Ishikawa (cell line): ENCODE measurements around the gene ACSM3.
A peak's percentile ranks its signal among the peaks of the same experiment; 100 is the strongest.

Source experiments
- CEBPB ChIP-seq: IDR thresholded peaks from 2 replicates; pipeline ENCODE4 v1.6.1; 2012
- CREB1 ChIP-seq: IDR thresholded peaks from 2 replicates; pipeline ENCODE4 v1.6.1; 2012; ENCODE audit warnings: low read depth
- EGR1 ChIP-seq: IDR thresholded peaks from 2 replicates; pipeline ENCODE4 v1.6.1; 2012
- EP300 ChIP-seq: IDR thresholded peaks from 2 replicates; pipeline ENCODE4 v1.6.1; 2012; ENCODE audit warnings: borderline replicate concordance
- FOXM1 ChIP-seq: IDR thresholded peaks from 2 replicates; pipeline ENCODE4 v1.6.1; 2012; ENCODE audit warnings: low read depth, borderline replicate concordance
- NFIC ChIP-seq: IDR thresholded peaks from 2 replicates; pipeline ENCODE4 v1.6.1; 2012
- RAD21 ChIP-seq: IDR thresholded peaks from 2 replicates; pipeline ENCODE4 v1.6.1; 2012; ENCODE audit warnings: low read depth
- TAF1 ChIP-seq: IDR thresholded peaks from 2 replicates; pipeline ENCODE4 v1.6.1; 2012; ENCODE audit warnings: low read depth, mild to moderate bottlenecking
- TCF12 ChIP-seq: IDR thresholded peaks from 2 replicates; pipeline ENCODE4 v1.6.1; 2012; ENCODE audit warnings: low read depth
- TEAD4 ChIP-seq: IDR thresholded peaks from 2 replicates; pipeline ENCODE4 v1.6.1; 2012
- YY1 ChIP-seq: IDR thresholded peaks from 2 replicates; pipeline ENCODE4 v1.6.1; 2012; ENCODE audit warnings: low read depth
- ZBTB7A ChIP-seq: IDR thresholded peaks from 2 replicates; pipeline ENCODE4 v1.6.1; 2012; ENCODE audit warnings: low read depth
- TF ChIP-seq, protein P1 (sequence below): IDR thresholded peaks from 2 replicates; pipeline ENCODE4 v1.6.1; 2012
- TF ChIP-seq, protein P2 (sequence below): IDR thresholded peaks from 2 replicates; pipeline ENCODE4 v1.6.1; 2012
- TF ChIP-seq, protein P3 (sequence below): IDR thresholded peaks from 2 replicates; pipeline ENCODE4 v1.6.1; 2012; ENCODE audit warnings: low read depth, mild to moderate bottlenecking

The ACSM3 gene

DNA sequence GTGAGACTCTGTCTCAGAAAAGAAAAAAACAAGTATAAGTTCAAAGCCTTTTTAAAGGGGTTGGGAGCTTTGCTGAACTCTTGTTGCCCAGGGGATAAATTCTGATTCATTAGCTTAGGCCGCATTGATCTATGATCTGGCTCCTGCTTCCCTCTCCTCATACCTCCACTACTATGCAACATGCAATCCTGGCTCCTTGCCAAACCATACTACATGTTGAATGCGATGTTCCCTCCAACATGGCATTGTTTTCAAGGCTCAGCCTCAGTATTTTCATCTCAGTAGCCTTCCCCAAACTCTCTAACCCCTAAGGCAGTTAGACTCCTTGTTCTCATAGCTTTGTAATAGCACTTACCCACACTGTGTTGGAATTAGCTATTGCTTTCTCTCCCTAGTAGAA lies 48.7 kb downstream of the ACSM3 start:
- TF ChIP-seq NFIC (0 out of 2 replicates have a peak, but pooled peaks have one; percentile 18), CEBPB (no peak)

DNA sequence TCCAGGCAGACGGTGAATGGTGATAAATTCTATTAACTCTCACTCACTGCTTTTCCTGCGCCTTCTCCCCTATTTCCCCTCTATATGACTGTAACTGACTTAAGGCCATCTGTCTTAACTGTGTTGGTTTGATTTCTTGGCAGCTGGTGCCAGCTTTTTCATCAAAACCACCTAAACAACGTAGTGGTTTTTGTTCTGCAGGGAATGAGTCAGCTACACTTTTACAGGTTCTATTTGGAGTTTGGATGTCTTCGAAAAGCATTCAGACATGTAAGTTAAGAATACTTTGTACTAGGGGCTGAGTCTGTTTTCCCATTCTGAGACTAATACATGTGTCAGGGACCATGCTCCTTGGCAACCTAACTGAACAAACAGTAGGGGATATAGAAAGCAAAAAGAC lies 51.0 kb downstream of the ACSM3 start:
- TF ChIP-seq TEAD4 = no peak
- TF ChIP-seq, protein P1, sequence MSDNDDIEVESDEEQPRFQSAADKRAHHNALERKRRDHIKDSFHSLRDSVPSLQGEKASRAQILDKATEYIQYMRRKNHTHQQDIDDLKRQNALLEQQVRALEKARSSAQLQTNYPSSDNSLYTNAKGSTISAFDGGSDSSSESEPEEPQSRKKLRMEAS = no peak
- TF ChIP-seq EGR1 = no peak
- TF ChIP-seq, protein P2, sequence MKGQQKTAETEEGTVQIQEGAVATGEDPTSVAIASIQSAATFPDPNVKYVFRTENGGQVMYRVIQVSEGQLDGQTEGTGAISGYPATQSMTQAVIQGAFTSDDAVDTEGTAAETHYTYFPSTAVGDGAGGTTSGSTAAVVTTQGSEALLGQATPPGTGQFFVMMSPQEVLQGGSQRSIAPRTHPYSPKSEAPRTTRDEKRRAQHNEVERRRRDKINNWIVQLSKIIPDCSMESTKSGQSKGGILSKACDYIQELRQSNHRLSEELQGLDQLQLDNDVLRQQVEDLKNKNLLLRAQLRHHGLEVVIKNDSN = no peak
- TF ChIP-seq ZBTB7A = no peak
- no peak for TF ChIP-seq TAF1
- TF ChIP-seq, protein P3, sequence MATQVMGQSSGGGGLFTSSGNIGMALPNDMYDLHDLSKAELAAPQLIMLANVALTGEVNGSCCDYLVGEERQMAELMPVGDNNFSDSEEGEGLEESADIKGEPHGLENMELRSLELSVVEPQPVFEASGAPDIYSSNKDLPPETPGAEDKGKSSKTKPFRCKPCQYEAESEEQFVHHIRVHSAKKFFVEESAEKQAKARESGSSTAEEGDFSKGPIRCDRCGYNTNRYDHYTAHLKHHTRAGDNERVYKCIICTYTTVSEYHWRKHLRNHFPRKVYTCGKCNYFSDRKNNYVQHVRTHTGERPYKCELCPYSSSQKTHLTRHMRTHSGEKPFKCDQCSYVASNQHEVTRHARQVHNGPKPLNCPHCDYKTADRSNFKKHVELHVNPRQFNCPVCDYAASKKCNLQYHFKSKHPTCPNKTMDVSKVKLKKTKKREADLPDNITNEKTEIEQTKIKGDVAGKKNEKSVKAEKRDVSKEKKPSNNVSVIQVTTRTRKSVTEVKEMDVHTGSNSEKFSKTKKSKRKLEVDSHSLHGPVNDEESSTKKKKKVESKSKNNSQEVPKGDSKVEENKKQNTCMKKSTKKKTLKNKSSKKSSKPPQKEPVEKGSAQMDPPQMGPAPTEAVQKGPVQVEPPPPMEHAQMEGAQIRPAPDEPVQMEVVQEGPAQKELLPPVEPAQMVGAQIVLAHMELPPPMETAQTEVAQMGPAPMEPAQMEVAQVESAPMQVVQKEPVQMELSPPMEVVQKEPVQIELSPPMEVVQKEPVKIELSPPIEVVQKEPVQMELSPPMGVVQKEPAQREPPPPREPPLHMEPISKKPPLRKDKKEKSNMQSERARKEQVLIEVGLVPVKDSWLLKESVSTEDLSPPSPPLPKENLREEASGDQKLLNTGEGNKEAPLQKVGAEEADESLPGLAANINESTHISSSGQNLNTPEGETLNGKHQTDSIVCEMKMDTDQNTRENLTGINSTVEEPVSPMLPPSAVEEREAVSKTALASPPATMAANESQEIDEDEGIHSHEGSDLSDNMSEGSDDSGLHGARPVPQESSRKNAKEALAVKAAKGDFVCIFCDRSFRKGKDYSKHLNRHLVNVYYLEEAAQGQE = no peak
- no peak for TF ChIP-seq CREB1

DNA sequence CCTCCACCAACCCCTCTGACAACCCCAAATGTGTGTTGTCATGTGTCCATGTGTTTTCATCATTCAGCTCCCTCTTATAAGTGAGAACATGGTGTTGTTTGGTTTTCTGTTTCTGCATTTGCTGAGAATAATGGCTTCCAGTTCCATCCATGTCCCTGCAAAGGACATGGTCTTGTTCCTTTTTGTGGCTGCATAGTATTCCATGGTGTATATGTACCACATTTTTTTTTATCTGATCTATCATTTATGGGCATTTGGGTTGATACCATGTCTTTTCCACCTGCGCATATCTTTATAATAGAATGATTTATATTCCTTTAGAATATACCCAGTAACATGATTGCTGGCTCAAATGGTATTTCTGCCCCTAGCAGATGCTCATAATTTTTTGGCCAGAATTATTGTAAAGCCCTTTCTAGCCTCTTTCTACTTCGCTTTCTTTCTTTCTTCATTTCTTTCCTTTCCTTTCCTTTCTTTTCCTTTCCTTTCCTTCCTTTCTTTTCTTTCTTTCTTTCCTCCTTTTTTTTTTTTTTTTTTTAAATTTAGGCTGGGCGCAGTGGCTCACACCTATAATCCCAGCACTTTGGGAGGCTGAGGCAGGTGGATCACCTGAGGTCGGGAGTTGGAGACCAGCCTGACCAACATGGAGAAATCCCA lies 55.2 kb downstream of the ACSM3 start:
- no peak for TF ChIP-seq EGR1
- TF ChIP-seq TCF12 = no peak
- no peak for TF ChIP-seq FOXM1
- TF ChIP-seq, protein P3 = no peak
- no peak for TF ChIP-seq YY1
- TF ChIP-seq, protein P2 = no peak
- TF ChIP-seq TAF1 = no peak
- TF ChIP-seq, protein P1 = no peak
- no peak for TF ChIP-seq EP300
- no peak for TF ChIP-seq TEAD4
- no peak for TF ChIP-seq CEBPB
- no peak for TF ChIP-seq NFIC
- no peak for TF ChIP-seq CREB1
- no peak for TF ChIP-seq ZBTB7A
- TF ChIP-seq RAD21 = no peak

DNA sequence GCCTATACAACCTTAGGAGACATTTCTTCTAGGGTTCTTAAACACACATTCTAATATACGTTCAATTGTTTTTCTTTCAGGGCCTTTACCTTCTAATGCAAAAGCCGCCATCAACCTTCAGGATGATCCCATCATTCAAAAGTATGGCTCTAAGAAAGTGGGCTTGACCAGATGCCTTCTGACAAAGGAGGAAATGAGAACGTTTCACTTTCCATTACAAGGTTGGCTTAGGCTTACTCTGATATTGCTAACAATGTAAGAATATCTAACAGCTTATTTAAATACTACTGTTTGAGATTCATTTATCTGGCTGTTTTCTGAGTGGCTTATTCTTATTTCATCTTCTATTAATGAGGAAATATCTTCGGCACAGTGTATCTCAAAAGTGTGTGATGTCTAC lies 57.9 kb downstream of the ACSM3 start:
- TF ChIP-seq EP300 (no peak), TAF1 (no peak), ZBTB7A (no peak), FOXM1 (no peak), CREB1 (no peak), YY1 (no peak), CEBPB (no peak), EGR1 (no peak), TCF12 (no peak), TEAD4 (no peak), RAD21 (no peak), NFIC (no peak)
- TF ChIP-seq, protein P2 = no peak
- TF ChIP-seq, protein P3 = no peak
- TF ChIP-seq, protein P1 = no peak
